DMS114 treated with DMSO at 0.1 percent for 48 hours (cell line): ENCODE measurements around the gene CELF1.
A peak's percentile ranks its signal among the peaks of the same experiment; 100 is the strongest.

Source experiments
- DNase-seq: peaks from one replicate; lab custom pipeline; 2025; ENCODE audit not compliant: unreplicated experiment; lab: John Stamatoyannopoulos, UW

The CELF1 gene

GRCh38 chr11:47552566-47553405, at the start of gene CELF1:
Gene CELF1 (minus strand): TSS chr11:47553132. CDS start chr11:47499523, 53,609 bp downstream.
- peak; percentile 77 for DNase-seq

- no peak for DNase-seq
These were observed 47.0 kb upstream of the CELF1 start for GRCh38 chr11:47599902-47600301.

GRCh38 chr11:47595967-47596366, 43.0 kb upstream of the CELF1 start:
- DNase-seq, result no peak

- no peak for DNase-seq
These were observed 42.1 kb upstream of the CELF1 start for GRCh38 chr11:47595029-47595428.

- DNase-seq, result no peak
These were observed 41.3 kb upstream of the CELF1 start, which contains the start of gene C1QTNF4 for GRCh38 chr11:47593934-47594855. Gene C1QTNF4 (minus strand): TSS chr11:47594411. CDS start chr11:47590810, 3,601 bp downstream.

- no peak for DNase-seq
These were observed 40.6 kb upstream of the CELF1 start for GRCh38 chr11:47593492-47593933.

GRCh38 chr11:47592970-47593369, 40.0 kb upstream of the CELF1 start:
- DNase-seq, result no peak

GRCh38 chr11:47592251-47592650, 39.3 kb upstream of the CELF1 start:
- no peak for DNase-seq

- DNase-seq, result no peak
These were observed 38.8 kb upstream of the CELF1 start for GRCh38 chr11:47591764-47592163.

- no peak for DNase-seq
These were observed 37.3 kb upstream of the CELF1 start for GRCh38 chr11:47589977-47590861.

- no peak for DNase-seq
These were observed 36.6 kb upstream of the CELF1 start for GRCh38 chr11:47589584-47589976.

GRCh38 chr11:47589118-47589517, 36.2 kb upstream of the CELF1 start:
- DNase-seq, result no peak

- DNase-seq, result no peak
These were observed 34.9 kb upstream of the CELF1 start for GRCh38 chr11:47587723-47588326.

GRCh38 chr11:47587039-47587716, 34.2 kb upstream of the CELF1 start:
- no peak for DNase-seq

- DNase-seq, result no peak
These were observed 33.3 kb upstream of the CELF1 start, which contains the start of gene FAM180B for GRCh38 chr11:47586098-47586855. Gene FAM180B (plus strand): TSS chr11:47586678. CDS start chr11:47586769, 91 bp downstream.

GRCh38 chr11:47583844-47584243, 30.9 kb upstream of the CELF1 start:
- no peak for DNase-seq

- DNase-seq, result peak; percentile 80
These were observed 25.9 kb upstream of the CELF1 start, which contains the start of the genes KBTBD4 and NDUFS3 for GRCh38 chr11:47578524-47579494. Gene KBTBD4 (minus strand): TSS chr11:47578970. CDS start chr11:47578951, 19 bp downstream. Gene NDUFS3 (plus strand): TSS chr11:47579074. CDS start chr11:47579092, 18 bp downstream.
